Activated naive CD4-positive, alpha-beta T cell treated with anti-CD3 and anti-CD28 coated beads, Interleukin-2, amount 50 U/mL, for 24 hours (primary cell): Measurements from ENCODE around the gene PTPRH.
A peak's percentile ranks its signal among the peaks of the same experiment; 100 is the strongest.

Source experiments
- H3K27ac Mint-ChIP-seq: one replicate; pipeline ENCODE4 v1.8.0; 2021; ENCODE audit warnings: mild to moderate bottlenecking, mixed read lengths
- H3K27me3 Mint-ChIP-seq: one replicate; pipeline ENCODE4 v1.8.0; 2021; ENCODE audit warnings: mixed read lengths
- H3K36me3 Mint-ChIP-seq: one replicate; pipeline ENCODE4 v1.8.0; 2021; ENCODE audit warnings: mixed read lengths
- H3K4me1 Mint-ChIP-seq: one replicate; pipeline ENCODE4 v1.8.0; 2021; ENCODE audit warnings: mixed read lengths
- H3K4me3 Mint-ChIP-seq: one replicate; pipeline ENCODE4 v1.8.0; 2021; ENCODE audit warnings: mild to moderate bottlenecking, mixed read lengths
- H3K9me3 Mint-ChIP-seq: one replicate; pipeline ENCODE4 v1.8.0; 2021; ENCODE audit warnings: mixed read lengths

The PTPRH gene

DNA sequence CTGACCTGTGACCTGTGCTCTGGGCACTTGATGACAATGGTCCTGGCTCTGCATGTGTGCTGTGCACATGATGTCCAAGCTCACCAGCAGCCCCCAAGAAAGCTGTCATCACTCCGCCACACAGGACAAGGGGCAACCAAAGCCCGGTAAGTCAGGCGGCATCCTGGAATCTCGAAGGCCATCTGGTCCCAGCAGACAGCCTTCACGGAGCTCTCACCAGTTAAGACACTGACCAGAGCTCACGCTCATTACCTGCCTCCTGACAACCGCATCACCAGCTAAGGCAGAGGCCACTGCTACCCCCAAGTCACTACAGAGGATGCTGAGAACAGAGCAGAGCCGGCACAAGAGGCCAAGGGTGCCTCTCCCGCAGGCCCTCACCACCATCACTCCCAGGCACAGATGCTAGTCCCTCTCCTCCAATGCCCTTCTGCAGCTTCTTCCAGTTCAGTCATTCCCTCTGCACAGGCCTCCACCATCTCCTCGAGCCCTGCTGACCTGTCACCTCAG is 38.9 kb upstream of the PTPRH start:
- Mint-ChIP-seq H3K4me3 (no peak overlapping the region), H3K4me1 (peaks cover 39% of the 10 kb centered on the region), H3K36me3 (peaks cover 9% of the 10 kb centered on the region), H3K9me3 (no peaks in the 10 kb centered on the region), H3K27me3 (no peaks in the 10 kb centered on the region), H3K27ac (no peak overlapping the region)

DNA sequence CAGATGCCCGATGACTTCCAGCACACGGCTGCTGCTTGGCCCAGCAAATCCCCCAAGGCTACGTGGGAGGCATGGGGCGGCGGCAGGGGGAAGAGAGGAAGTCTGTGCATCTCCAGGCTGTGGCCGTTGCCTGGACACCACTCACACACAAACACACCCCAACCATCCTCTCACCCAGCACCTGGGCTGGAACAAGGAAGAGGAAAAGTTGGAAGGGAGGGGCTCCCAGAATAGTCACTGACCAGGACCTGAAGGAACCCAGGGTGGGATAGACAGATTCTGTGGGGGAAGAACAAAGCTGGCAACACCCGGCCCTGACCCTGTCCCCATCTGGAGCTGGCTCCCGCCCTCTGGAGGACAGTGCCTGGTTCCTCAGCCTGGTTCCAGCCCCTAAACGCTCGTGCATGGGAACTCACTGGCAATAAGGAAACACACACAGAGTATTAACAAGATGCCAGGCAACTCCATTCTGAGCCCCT is 38.4 kb upstream of the PTPRH start:
- Mint-ChIP-seq H3K27ac (no peak overlapping the region), H3K36me3 (peaks cover 10% of the 10 kb centered on the region), H3K4me3 (no peak overlapping the region), H3K4me1 (peaks cover 38% of the 10 kb centered on the region), H3K27me3 (no peaks in the 10 kb centered on the region), H3K9me3 (no peaks in the 10 kb centered on the region)

DNA sequence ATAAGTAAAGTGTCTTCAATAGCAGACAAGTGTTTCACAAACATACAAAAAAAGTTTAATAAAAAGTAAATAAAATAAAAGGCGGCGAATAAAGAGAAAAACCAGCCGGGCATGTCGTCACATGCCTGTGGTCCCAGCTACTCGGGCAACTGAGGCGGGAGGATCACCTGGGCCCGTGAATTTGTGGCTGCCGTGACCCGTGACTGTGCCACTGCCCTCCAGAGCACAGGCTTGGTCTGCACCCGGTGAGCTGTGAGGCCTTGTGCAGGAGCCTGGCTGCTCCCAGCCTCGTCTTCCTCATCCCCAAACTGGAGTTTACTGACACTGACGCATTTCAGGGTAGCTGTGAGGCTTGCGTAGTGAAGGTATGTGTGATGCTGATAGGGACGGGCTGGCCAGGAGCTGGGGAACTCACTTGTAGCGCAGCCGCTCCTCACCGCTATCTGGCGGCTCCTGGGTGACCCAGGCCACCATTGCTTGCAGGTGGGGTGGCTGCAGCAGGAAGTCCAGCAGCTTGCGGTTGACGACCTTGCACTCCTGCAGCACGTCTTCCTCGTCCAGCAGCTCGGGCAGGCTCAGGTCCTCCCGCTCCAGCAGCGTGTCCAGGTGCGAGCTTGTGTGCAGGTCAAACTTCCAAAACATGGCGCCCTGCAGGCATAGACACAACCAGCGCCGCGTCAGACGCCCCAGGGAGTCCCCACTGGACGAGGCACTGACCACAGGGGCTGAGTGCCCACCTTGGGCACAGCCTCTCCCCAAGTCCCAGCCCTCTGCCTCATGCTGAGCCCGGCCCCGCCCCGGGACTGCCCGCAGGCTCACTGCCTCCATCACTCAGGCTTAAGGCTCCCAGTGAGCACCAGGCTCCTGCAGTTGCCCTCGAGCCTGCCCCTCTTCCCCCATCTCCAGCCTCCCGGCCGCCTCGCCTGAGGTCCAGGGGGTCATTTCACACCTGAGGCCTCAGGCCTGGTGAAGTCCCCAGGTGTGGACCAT is 37.5 kb upstream of the PTPRH start:
- Mint-ChIP-seq H3K4me3 (no peak overlapping the region), H3K9me3 (no peaks in the 10 kb centered on the region), H3K27ac (no peak overlapping the region)

DNA sequence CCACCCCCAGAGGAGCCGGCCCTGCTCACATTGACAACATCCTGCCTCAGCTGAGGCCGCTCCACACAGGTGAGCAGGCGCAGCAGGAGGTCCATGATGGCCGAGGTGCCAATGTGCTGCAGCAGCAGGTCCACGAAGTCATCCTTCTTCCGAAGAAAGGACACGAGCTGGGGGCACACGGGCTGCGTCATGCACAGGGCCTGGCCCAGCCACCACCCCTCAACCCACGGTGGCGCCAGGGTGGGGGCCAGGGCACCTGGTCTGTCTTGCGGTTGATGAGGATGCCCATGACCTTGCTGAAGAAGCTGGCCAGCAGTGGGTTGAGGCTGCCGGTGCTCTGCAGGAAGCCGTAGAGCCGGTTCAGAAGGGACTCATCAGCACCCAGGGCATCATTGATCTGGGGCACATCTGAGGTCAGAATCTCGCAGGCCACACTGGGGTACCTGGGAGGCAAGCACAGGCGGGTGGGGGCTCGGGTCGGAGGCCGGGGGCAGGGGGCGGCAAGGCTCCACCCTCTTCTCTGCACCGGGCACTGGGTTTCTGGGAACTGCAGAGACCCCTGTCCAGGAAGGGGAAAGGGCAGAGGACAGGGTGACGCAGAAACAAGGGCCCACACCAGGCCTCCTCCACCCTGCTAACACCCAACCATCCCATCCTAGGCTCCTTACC is 36.1 kb upstream of the PTPRH start:
- Mint-ChIP-seq H3K27me3 (no peaks in the 10 kb centered on the region), H3K4me3 (no peak overlapping the region), H3K4me1 (peaks cover 18% of the 10 kb centered on the region), H3K9me3 (no peaks in the 10 kb centered on the region), H3K27ac (no peak overlapping the region), H3K36me3 (peaks cover 9% of the 10 kb centered on the region)

More for the DNA sequence above, 37.5 kb upstream of the PTPRH start:
- Mint-ChIP-seq H3K36me3 (peaks cover 11% of the 10 kb centered on the region), H3K27me3 (no peaks in the 10 kb centered on the region), H3K4me1 (peaks cover 31% of the 10 kb centered on the region)

DNA sequence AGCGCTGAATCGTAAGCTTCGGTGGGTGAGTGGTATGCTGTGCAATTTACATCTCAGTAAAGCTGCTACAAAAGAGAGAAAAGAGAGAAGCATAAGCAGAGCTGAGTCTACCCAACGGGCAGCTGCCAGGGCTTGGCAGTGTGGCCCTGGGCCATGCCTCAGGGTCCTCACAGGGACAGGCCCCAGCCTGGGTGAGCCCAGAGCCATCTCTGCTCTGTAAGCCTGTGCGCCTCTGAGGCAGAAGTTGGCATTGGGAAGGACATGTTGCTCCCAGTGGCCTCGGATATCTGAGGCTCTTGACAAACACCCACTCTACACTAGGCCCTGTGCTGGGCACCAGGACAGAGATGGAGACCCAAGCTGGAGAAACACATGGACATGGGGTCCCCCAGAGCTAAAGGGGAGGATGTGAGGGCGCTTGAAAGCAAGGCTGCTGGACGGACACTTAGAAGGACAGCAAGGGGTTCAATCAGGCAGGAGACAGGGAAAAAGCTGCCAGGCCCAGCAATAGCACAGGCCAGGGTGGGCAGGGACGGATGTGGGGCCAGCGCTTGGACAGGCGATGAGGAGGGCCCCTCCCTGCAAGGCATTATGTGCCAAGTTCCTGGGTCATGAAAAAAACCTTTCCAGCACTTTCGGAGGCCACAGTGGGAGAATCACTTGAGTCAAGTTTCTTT is 34.8 kb upstream of the PTPRH start:
- Mint-ChIP-seq H3K4me3 (no peak overlapping the region), H3K9me3 (no peaks in the 10 kb centered on the region), H3K27ac (no peak overlapping the region), H3K4me1 (peaks cover 14% of the 10 kb centered on the region), H3K36me3 (peaks cover 9% of the 10 kb centered on the region), H3K27me3 (no peaks in the 10 kb centered on the region)

DNA sequence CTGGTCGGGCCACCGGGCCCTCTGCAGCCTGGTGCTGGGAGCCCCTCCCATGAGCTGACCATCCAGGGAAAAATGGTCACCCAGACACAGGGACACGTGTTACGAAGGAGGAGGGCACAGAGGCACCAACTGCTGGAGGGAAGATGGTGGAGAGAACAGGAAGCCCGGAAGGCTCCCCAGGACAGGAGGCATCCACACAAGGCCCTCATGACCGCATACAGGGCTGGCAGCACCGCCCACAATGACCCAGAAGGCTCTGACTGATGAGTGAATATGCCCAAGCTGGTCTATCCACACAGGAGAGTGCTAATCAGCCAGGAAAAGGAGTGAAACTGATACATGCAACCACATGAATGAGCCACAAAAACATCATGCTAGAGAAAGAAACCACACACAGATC is 33.2 kb upstream of the PTPRH start:
- H3K4me1 Mint-ChIP-seq, result no peaks in the 10 kb centered on the region
- H3K27me3 Mint-ChIP-seq, result no peaks in the 10 kb centered on the region
- H3K36me3 Mint-ChIP-seq, result peaks cover 9% of the 10 kb centered on the region
- no peak overlapping the region for H3K4me3 Mint-ChIP-seq
- no peak overlapping the region for H3K27ac Mint-ChIP-seq
- no peaks in the 10 kb centered on the region for H3K9me3 Mint-ChIP-seq

DNA sequence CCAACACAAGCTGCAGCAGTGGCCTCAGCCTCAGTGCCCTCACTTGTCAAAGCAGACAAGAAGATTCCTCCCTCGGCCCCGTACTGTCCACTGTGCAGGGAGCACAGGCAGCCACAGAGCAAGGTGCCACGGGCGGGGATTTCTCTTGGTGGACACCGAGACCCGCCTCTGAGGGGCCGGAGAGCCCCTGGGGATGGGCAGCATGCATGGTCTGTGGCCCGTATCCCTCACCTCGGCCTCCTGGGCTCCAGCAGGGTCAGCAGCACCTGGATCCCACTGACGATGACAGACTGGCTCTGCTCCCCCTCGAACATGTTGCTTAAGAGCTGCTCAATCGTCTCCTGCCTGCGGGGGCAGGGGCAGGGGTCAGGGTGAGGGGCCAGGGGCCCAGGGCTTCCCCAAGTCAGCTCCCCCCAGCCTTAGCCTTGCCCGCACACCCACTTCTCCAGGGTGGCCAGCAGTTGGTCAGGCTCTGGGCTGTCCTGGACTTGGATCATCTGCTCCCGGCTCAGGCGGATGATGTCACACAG is 32.7 kb upstream of the PTPRH start:
- Mint-ChIP-seq H3K4me1 (no peaks in the 10 kb centered on the region), H3K4me3 (no peak overlapping the region), H3K27me3 (no peaks in the 10 kb centered on the region), H3K36me3 (peaks cover 9% of the 10 kb centered on the region), H3K9me3 (no peaks in the 10 kb centered on the region), H3K27ac (no peak overlapping the region)

DNA sequence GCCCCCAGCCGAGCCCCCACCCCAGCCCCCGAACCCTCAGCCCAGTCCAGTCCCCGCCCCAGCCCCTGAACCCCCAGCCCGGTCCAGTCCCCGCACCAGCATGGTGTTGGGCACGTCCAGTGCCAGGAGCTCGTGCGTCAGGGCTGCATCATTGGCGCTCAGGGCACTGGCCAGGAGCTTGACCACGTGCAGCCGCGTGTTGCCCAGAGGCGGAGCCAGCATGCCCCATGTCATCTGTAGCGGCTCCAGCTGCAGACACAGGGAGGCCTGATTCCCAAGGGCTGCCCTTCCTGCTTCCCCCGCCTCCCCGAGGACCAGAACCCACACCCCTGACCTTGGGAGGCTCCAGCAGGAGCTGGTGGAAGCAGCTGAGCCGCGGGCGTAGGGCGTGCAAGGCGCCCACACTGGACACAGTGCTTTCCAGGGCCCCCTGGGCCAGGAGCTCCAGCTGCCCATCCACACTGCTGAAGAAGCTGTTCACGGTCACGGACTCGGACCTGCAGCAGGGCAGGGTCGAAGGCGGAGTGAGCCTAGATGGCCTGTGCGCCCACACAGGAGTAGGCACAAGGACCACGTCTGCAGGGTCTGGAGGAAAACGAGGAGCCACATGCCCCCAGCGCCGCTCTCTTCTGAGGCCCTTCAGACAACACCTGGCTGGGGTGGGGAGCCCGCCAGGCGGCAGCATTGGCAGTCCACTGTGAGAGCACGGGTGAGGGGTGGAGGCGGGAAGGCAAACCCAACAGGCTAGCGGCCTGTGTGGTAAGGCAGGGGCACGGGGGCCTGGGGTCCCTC is 32.0 kb upstream of the PTPRH start:
- peak overlapping the region; percentile 51 for H3K27ac Mint-ChIP-seq
- no peaks in the 10 kb centered on the region for H3K4me1 Mint-ChIP-seq
- H3K9me3 Mint-ChIP-seq, result no peaks in the 10 kb centered on the region
- no peaks in the 10 kb centered on the region for H3K27me3 Mint-ChIP-seq
- peaks cover 12% of the 10 kb centered on the region for H3K36me3 Mint-ChIP-seq
- no peak overlapping the region for H3K4me3 Mint-ChIP-seq

DNA sequence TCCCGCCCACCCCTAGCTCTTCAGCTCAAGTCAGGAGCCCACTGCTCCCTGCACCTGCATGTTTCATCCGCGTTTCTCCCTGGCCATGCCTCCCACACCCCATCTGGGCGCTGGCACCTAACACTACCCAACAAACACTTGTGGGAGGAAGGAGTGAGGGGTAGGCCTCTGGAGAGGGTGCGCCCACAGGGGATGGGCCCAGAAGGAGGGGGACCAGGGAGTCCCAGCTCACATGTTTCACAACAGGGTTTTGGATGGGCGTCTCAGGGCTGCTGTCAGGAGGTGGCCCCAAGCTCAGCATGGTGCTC is 31.4 kb upstream of the PTPRH start:
- H3K4me3 Mint-ChIP-seq, result no peak overlapping the region
- peak overlapping the region; percentile 35 for H3K27ac Mint-ChIP-seq
- peaks cover 13% of the 10 kb centered on the region for H3K36me3 Mint-ChIP-seq
- no peaks in the 10 kb centered on the region for H3K9me3 Mint-ChIP-seq
- H3K4me1 Mint-ChIP-seq, result no peaks in the 10 kb centered on the region
- H3K27me3 Mint-ChIP-seq, result no peaks in the 10 kb centered on the region

DNA sequence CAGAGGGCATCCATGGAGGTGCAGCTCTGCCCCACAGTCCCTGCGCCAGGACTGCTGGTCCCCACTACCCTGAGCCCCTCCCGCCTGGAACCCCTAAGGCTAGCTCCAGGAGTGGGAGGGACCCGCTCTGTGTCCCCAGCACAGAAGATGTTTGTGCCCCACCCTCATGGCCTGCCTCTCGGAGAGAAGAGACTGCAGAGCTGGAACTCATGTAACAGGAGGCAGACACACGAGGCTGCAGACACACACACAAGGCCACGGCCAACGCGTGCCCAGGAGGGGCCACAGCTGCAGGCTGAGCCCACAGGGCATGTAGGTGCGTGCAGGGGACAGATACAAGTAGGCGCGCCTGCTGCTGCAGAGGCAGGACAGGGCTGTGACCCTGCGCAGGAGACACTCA is 29.7 kb upstream of the PTPRH start:
- no peaks in the 10 kb centered on the region for H3K27me3 Mint-ChIP-seq
- no peak overlapping the region for H3K27ac Mint-ChIP-seq
- no peak overlapping the region for H3K4me3 Mint-ChIP-seq
- peaks cover 20% of the 10 kb centered on the region for H3K36me3 Mint-ChIP-seq
- H3K9me3 Mint-ChIP-seq, result no peaks in the 10 kb centered on the region
- peaks cover 7% of the 10 kb centered on the region for H3K4me1 Mint-ChIP-seq

DNA sequence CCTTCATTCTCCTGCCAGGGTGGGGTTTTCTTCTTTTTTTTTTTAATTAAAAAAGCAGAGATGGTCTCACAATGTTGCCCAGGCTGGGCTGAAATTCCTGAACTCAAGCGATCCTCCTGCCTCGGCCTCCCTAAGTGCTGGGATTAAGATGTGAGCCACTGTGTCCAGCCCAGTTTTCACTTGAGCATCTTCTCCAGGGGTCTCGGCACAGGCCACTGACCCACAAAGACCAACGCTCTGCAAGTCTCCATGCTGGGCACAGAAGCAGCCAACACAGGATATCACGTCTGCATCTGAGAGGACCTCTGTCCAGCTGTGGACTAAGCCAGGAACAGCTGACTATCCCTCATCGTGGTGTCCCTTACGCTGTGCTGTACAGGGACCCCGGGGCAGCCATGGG is 28.7 kb upstream of the PTPRH start:
- H3K27me3 Mint-ChIP-seq, result no peaks in the 10 kb centered on the region
- peaks cover 7% of the 10 kb centered on the region for H3K4me1 Mint-ChIP-seq
- H3K36me3 Mint-ChIP-seq, result peaks cover 20% of the 10 kb centered on the region
- no peaks in the 10 kb centered on the region for H3K9me3 Mint-ChIP-seq
- no peak overlapping the region for H3K27ac Mint-ChIP-seq
- no peak overlapping the region for H3K4me3 Mint-ChIP-seq

DNA sequence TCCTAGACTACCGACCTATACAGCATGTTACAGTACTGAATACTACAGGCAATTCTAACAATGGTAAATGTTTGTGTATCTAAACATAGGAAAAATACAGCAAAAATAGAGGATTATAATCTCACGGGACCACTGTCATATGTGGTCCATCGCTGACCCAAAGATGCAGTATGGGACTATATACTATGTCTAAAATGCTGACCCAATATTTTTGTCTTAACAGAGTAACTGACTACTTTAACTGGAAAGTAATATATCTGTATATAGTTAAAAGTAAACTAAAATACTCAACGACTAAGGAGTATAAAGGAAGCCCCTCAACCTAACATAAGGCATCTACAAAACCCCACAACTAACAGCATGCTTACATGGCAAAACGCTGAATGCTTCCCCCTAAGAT is 23.7 kb upstream of the PTPRH start:
- H3K4me3 Mint-ChIP-seq, result no peak overlapping the region
- peaks cover 18% of the 10 kb centered on the region for H3K36me3 Mint-ChIP-seq
- H3K27ac Mint-ChIP-seq, result no peak overlapping the region
- no peaks in the 10 kb centered on the region for H3K27me3 Mint-ChIP-seq
- H3K9me3 Mint-ChIP-seq, result no peaks in the 10 kb centered on the region
- peaks cover 7% of the 10 kb centered on the region for H3K4me1 Mint-ChIP-seq

DNA sequence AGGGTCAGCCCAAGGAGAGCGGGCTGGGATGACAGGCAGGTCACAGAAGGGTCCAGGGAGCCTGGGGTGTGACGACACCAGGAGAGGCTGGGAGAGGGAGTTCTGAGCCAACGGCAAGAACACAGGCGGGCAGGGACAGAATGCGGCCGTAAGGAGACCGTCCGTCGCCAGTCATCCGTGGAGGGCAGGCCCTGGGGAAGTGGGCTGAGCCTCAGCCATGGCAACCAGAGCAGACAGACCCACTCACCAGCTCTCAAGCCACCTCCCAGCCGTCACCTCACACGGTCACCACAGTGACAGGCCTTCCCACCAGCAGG is 22.9 kb upstream of the PTPRH start:
- peaks cover 19% of the 10 kb centered on the region for H3K36me3 Mint-ChIP-seq
- H3K27ac Mint-ChIP-seq, result no peak overlapping the region
- H3K4me1 Mint-ChIP-seq, result peaks cover 7% of the 10 kb centered on the region
- no peak overlapping the region for H3K4me3 Mint-ChIP-seq
- H3K9me3 Mint-ChIP-seq, result no peaks in the 10 kb centered on the region
- H3K27me3 Mint-ChIP-seq, result no peaks in the 10 kb centered on the region

DNA sequence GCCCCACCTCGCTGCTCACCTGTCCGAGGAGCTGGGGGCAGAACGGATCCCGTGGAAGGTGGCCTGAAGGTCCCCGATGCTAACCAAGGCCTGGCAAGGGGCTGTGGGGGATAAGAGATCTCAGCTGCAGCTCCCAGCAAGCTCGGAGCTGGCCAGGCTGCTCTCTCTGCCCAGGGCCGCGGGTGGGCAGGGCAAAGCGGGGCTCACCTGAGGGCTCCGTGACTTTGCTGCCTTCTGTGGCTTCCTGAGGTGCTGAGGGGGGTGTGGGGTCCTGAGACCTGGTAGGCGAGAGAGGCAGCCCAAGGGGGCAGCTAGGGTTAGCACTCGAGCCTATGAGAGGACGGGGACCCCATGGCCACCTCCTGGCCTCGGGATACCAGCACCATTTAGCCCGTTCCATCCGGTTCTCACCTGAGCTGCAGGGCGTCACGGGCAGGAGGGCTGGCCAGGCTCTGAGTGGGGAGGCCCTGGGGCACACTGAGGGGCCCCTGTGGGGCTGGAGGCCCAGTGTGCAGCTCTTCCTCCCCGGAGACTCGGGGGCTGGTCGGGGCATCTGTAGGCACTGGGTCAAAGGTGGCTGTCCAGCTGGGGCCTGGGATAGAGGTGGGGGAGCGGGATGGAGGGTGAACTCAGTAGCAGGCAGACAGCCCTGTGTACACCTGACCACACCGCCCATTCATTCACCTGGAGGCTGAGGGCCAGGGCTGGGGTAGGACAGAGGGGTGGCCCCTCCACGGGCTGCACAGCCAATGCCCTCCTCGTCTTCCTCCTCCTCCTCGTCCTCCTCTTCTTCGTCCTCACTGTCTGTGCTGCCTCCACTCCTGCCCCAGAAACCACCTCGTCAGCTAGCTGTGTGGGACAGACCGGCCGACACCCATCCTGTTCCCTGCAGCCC is 22.3 kb upstream of the PTPRH start:
- Mint-ChIP-seq H3K36me3 (peaks cover 18% of the 10 kb centered on the region), H3K27me3 (no peaks in the 10 kb centered on the region), H3K27ac (no peak overlapping the region), H3K4me3 (no peak overlapping the region), H3K9me3 (no peaks in the 10 kb centered on the region), H3K4me1 (peaks cover 7% of the 10 kb centered on the region)
